Activated CD8-positive, alpha-beta memory T cell treated with anti-CD3 and anti-CD28 coated beads for 1 hour (primary cell): Measurements from ENCODE around the gene GNAI3.

Source experiments
- DNase-seq, 2 donors: peaks; one replicate each; pipeline ENCODE4 v3.0.0-alpha.2; 2020; ENCODE audit warnings: low read depth in 1 of 2; ENCODE audit errors: extremely low read depth in 1 of 2

Gene GNAI3

DNA sequence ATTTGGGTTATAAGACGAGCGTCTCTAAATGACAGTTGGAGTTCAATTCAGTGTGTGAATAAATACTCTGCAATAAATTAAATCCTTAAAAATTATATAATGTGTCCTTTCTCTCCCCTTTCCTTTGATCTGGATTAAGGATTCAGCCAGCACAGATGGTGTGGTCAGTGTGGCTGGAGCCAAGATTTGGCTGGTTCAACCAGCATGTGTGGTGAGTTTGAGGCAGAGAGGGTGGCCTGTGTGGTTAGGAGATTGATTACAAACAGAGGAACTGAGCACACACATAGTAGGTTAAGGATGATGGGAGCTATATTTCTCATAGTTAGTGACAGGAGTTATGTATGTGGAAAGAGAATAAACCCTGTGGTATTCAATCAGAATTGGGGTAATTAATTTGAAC lies 24.7 kb upstream of the GNAI3 start:
- no peak for DNase-seq

DNA sequence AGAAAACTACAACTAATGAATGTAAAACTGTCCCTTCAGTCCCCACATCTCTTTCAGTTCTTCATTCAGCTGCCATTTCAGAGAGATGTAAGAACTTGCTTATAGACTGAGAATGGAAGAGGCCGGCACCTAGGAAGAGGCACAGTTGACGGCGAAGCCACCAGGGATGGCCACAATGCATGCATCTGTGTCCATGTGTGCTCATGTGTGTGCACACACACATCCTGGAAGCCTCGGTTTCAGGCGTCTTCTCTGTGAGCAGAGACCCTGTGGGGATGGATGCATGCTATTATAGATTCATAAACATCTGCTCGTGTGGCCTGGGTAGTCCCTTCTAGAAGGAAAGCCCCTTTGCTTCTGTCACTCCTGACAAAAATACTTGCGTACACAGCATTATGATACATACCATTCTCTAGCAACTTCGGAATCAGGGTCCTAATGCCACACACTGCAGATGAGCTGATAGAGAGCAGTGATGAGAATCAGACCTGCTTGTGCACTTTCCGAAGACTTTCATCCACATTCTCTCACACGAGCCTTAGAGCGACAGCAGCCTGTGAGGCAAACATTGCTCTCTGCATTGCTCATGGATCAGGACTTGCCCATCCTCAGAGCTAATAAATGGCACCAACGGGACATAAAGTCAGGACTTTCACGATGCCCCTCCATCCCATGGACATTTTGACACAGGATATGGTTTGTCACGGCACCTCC lies 21.2 kb upstream of the GNAI3 start:
- no peak for DNase-seq

DNA sequence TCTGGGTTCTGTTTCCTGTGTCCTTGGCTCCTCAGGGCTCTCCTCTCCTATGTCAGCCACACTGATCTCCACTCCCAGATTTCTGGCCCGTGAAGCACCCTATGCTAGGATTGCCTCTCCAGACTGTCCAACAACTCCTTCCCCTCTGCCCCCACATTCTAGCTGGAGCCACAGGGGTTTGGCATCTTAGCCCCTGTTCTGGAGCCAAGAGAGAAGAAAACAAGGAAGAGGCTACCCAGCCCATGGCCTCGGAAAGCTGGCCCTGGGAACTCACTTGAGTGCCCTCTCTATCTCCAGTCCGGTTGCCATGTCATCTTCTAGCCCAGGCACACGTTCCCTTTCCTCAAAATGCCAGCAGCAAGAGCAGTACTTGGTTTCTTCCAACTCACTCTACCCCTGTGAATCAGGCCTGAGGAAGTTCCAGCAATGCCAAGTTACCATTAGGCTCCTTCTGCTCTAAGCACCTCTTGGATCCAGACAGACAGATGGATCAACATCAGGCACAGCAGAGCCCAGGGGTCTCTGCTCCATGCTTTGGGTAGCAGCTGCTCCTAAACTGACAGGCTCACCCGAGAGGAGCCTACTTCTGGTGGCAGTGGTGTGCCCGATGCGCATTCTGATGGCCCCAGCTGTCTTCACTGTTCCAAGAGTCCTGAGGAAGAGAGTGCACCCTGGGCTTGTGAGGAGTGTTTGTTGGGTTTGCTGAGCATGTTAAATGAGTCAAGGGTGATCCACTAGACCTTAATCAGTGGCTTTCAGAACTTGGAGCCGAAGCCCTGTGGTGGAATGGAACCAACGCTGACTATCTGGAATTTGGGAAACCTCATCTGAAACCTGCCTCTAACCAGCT lies 20.3 kb upstream of the GNAI3 start:
- no peak for DNase-seq

DNA sequence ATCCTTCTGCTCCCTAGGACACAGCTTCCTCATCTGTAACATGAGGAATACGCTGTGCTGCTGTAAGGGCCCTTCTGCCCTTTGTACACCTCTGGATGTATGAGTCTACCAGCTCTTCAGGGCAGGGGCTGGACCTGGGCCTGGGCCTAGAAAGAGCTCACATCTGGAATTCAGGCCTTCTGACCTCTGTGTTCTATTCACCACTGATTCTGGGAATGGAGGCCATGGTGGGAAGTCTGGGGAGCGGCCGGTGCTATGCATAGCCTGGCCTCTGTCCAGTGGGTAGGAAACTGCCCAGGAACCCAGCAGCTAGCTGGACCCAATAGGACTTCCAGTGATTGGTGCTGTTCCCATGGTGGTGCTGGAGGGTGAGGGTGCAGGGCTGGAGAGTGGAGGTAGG lies 19.7 kb upstream of the GNAI3 start:
- DNase-seq: no peak

- DNase-seq: no peak
Measured at GRCh38 chr1:109529881-109530456, 18.4 kb upstream of the GNAI3 start.

DNA sequence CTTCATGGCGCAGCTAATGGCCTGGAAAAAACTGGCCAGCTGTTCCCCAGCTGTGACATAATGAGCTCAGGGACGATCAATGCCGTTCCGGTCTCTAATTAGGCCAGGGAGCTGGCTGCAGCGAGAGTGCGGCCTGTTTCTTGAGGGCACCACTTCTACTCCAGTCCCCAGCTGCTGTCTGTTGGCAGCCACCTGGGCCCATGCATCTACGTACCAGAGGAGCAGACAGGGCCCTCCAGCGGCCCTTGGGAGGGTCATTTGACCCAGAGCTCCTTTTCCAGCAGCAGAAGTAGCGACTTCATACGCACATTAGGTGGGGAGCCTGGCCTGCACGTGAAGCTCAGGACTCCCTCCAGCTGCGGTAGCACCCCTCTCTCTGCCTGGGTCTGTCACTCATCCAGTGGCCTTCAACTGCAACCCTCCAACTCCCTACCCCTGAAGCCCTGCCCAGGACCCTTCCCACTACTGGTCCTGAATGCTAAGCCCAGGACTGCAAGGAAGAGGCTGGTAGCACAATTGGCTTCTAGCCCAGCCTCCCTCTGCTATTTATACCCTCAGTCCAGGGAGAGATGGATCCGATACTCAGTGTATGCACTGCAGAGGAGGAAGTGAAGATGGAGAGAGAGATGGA lies 17.8 kb upstream of the GNAI3 start:
- no peak for DNase-seq

- DNase-seq: no peak
Measured at GRCh38 chr1:109531380-109531779, 17.0 kb upstream of the GNAI3 start.

DNA sequence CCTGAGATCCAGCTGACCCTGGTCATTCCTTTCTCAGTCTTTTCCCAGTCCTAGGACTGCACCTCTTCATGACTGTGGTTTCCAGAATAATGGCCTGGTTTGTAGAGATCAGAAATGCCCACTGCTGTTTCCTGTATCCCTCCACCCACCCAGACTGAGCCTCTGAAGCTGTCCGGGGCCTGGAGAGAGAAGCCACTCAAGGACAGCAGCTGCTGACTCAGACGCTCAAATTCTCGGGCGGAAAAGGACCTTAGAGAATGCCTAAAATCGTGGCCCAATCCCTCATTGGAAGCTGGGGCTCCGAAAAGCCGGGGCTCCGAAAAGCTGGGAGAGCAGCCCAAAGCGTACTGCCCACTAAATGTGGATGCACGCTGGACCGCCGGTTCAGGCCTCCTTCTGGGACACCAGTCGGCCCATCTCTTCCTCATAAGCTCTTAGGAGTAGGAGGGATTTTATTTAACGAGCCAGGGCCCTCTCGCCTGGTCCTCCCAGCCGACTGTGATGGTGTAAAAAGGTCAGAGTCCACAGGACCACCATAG lies 16.5 kb upstream of the GNAI3 start:
- DNase-seq: no peak

DNA sequence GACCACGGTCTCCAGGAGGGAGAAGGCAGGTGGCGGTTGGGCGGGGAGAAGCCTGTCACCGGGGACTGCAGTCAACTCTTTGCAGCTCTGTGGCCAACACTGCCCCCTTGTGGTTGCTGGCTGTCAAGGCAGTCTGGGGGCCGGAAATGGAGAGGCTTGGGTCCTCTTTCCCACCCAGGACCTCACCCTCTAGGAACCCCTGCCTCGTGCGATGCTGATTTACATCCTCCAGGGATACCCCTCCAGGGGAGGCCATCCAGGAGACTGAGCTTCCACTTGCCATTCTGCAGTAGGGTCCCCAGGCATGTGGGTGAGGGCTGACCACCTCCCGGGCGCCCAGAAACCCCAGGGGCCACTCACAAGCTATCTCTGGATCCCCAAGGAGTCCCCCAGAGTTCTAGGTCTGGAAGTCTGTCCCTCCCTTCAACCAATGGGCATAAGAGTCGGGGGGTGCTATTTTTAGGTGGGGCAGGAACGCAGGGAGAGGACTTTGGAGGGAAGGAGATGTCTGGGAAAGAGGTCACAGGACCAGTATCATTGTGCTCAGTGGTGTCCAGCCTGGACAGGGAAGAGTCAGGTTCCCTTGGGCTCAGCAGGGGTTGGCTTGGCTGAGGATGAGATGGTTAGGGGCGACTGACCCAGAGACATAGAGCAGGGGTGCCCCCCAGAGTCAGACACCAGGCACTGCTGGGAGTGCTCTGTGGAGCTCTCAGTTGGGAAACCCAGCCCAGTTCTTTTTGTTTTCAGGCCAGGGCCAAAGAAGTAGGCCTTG lies 15.9 kb upstream of the GNAI3 start:
- DNase-seq: peak; percentile 83 to 84

DNA sequence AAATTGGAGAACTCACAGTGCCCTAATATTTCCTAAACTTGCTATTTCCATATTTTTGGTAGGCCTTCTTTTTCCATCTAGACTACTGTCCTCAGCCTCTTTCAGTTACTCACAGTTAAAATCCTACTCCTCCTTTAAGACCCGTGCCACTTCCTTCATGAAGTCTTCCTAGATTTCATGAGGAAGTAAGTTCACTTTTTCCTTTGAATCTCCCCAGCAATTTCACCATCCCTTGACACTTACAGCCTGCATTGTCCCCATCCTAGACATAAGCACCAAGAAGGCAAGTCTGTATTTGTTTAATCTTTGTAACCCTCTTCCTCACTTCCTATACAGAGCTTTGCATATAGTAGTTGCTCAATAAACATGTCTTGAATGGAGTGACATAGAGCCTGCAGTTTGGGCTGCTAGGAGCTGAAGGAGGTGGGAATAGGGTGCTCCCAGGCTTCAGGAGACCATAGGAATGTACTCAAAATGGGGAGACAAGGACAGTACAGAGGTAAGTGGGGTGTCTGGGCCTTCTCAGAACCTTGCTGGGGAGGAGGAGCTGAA lies 14.0 kb upstream of the GNAI3 start:
- DNase-seq: no peak

- DNase-seq: no peak
Measured at GRCh38 chr1:109535481-109535880, 12.9 kb upstream of the GNAI3 start.

GRCh38 chr1:109535971-109536491 lies 12.4 kb upstream of the GNAI3 start:
- no peak for DNase-seq

DNA sequence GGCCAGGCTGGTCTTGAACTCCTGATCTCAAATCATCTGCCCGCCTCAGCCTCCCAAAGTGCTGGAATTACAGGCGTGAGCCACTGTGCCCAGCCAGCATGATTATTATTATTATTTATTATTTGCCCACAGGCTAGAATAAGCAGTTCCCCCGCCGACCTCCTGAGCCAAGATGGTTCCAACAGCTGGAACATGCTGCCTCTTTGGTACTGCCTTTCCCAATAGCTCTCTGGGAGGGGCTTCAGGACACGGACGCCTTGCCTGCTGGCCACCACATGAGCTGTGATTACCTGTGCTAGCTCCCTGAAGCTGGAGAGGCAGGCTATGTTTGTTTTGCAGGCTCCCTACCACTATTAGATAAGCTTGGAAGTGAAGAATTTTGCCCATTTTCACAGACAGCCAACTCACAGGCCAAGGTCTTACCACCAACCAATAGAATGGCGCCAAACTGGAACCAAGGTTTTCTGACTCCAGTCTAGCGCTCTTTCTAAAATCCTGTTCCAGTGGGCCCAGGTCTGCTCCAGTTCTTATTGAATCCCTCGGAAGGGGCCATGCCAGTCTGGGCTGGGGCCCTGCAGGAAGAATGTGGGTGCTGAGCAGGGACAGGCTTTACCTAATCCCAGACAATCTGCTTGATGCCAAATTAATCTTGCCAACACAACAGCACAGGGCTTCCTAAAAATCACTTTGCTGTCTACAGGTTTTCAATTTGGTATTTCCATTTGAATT lies 10.8 kb upstream of the GNAI3 start:
- DNase-seq: no peak

GRCh38 chr1:109538827-109539555 lies 9.4 kb upstream of the GNAI3 start:
- DNase-seq: no peak

- no peak for DNase-seq
Measured at GRCh38 chr1:109539676-109540075, 8.7 kb upstream of the GNAI3 start, which contains the start of gene GPR61. GPR61 (plus strand) TSS chr1:109539872; CDS start chr1:109543023, 3,151 bp downstream.

- no peak for DNase-seq
Measured at GRCh38 chr1:109541102-109541501, 7.3 kb upstream of the GNAI3 start.

DNA sequence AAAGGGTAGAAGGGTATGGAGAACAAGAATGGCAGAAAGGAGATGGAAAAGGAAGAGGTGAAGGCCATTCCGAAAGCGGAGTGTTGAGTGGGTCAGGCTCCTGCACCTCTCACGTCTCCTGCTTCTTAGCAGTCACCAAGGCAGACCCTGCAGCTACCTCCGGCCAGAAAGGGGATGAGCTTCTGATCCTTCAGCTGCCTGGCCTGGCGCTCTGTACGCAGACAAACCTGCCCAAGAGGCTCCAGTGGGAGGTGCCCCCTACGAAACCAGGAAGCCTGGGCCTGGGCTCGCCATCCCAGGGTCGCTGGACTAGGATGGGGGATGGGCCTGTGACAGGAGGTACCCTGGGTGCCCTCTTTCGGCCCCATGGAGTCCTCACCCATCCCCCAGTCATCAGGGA lies 5.8 kb upstream of the GNAI3 start:
- no peak for DNase-seq

GRCh38 chr1:109543283-109543987 lies 5.0 kb upstream of the GNAI3 start:
- no peak for DNase-seq
